ENCODE measurements around the gene IL17F.

IL17F gene

GRCh38 chr6:52244400-52244799, at the start of gene IL17F:
TSS of gene IL17F (minus strand) at chr6:52244500. CDS start at chr6:52244429, 71 bp downstream.
- in situ Hi-C loops (cut with HindIII; ENCODE audit: low sequenced_read_pairs) = no loop called here

- in situ Hi-C loops (cut with HindIII; ENCODE audit: low sequenced_read_pairs) = no loop called here
Observed at GRCh38 chr6:52293067-52293466, 48.8 kb upstream of the IL17F start.

- in situ Hi-C loops (cut with HindIII; ENCODE audit: low sequenced_read_pairs) = no loop called here
Observed at GRCh38 chr6:52288841-52289240, 44.5 kb upstream of the IL17F start.

- in situ Hi-C loops (cut with HindIII; ENCODE audit: low sequenced_read_pairs) = no loop called here
Observed at GRCh38 chr6:52288216-52288615, 43.9 kb upstream of the IL17F start.

- in situ Hi-C loops (cut with HindIII; ENCODE audit: low sequenced_read_pairs) = no loop called here
Observed at GRCh38 chr6:52286798-52287432, 42.6 kb upstream of the IL17F start.

- in situ Hi-C loops (cut with HindIII; ENCODE audit: low sequenced_read_pairs) = no loop called here
Observed at GRCh38 chr6:52285177-52286068, 41.1 kb upstream of the IL17F start.

- in situ Hi-C loops (cut with HindIII; ENCODE audit: low sequenced_read_pairs) = no loop called here
Observed at GRCh38 chr6:52284460-52285176, 40.3 kb upstream of the IL17F start, which contains the start of gene MCM3. TSS of gene MCM3 (minus strand) at chr6:52284742. CDS start at chr6:52284674, 68 bp downstream.

- in situ Hi-C loops (cut with HindIII; ENCODE audit: low sequenced_read_pairs) = no loop called here
Observed at GRCh38 chr6:52284131-52284459, 39.8 kb upstream of the IL17F start.

- in situ Hi-C loops (cut with HindIII; ENCODE audit: low sequenced_read_pairs) = no loop called here
Observed at GRCh38 chr6:52283111-52283510, 38.8 kb upstream of the IL17F start.

- in situ Hi-C loops (cut with HindIII; ENCODE audit: low sequenced_read_pairs) = no loop called here
Observed at GRCh38 chr6:52276130-52276529, 31.8 kb upstream of the IL17F start.

GRCh38 chr6:52271852-52272460, 27.7 kb upstream of the IL17F start:
- in situ Hi-C loops (cut with HindIII; ENCODE audit: low sequenced_read_pairs) = no loop called here

GRCh38 chr6:52263709-52264540, 19.6 kb upstream of the IL17F start:
- in situ Hi-C loops (cut with HindIII; ENCODE audit: low sequenced_read_pairs) = loop anchor here (5.0 kb wide), 1 partner anchor 123 kb away; no protein-coding TSS in a partner anchor

GRCh38 chr6:52262620-52263344, 18.5 kb upstream of the IL17F start:
- in situ Hi-C loops (cut with HindIII; ENCODE audit: low sequenced_read_pairs) = loop anchor here (5.0 kb wide), 1 partner anchor 125 kb away; no protein-coding TSS in a partner anchor

- in situ Hi-C loops (cut with HindIII; ENCODE audit: low sequenced_read_pairs) = loop anchor here (5.0 kb wide), 1 partner anchor 126 kb away; no protein-coding TSS in a partner anchor
Observed at GRCh38 chr6:52261229-52261628, 16.9 kb upstream of the IL17F start.

- in situ Hi-C loops (cut with HindIII; ENCODE audit: low sequenced_read_pairs) = loop anchor here (5.0 kb wide), 1 partner anchor 127 kb away; no protein-coding TSS in a partner anchor
Observed at GRCh38 chr6:52260634-52261033, 16.3 kb upstream of the IL17F start.

- in situ Hi-C loops (cut with HindIII; ENCODE audit: low sequenced_read_pairs) = no loop called here
Observed at GRCh38 chr6:52255434-52255833, 11.1 kb upstream of the IL17F start.

- in situ Hi-C loops (cut with HindIII; ENCODE audit: low sequenced_read_pairs) = no loop called here
Observed at GRCh38 chr6:52254731-52255378, 10.6 kb upstream of the IL17F start.

- in situ Hi-C loops (cut with HindIII; ENCODE audit: low sequenced_read_pairs) = no loop called here
Observed at GRCh38 chr6:52253494-52253893, 9.2 kb upstream of the IL17F start.

- in situ Hi-C loops (cut with HindIII; ENCODE audit: low sequenced_read_pairs) = no loop called here
Observed at GRCh38 chr6:52251113-52251512, 6.8 kb upstream of the IL17F start.

Measured in DLD1 (cell line).